ENCODE results near the gene RHOC.
A peak's percentile ranks its signal among the peaks of the same experiment; 100 is the strongest.

Gene RHOC

GRCh38 chr1:112716133-112716720, 9.3 kb upstream of the RHOC start:
- DNase-seq, result peak; percentile 91

GRCh38 chr1:112715264-112716053, 8.5 kb upstream of the RHOC start, which contains the start of gene PPM1J:
Gene PPM1J (minus strand): TSS chr1:112715332. CDS start chr1:112715301, 31 bp downstream.
- DNase-seq, result peak; percentile 98

- no peak for DNase-seq
Observed at GRCh38 chr1:112714313-112715263, 7.7 kb upstream of the RHOC start.

GRCh38 chr1:112713466-112714312, 6.8 kb upstream of the RHOC start:
- peak; percentile 61 for DNase-seq

GRCh38 chr1:112712701-112713128, 5.8 kb upstream of the RHOC start:
- no peak for DNase-seq

GRCh38 chr1:112712191-112712590, 5.3 kb upstream of the RHOC start:
- DNase-seq, result no peak

GRCh38 chr1:112711670-112712069, 4.7 kb upstream of the RHOC start:
- no peak for DNase-seq

- no peak for DNase-seq
Observed at GRCh38 chr1:112711041-112711440, 4.1 kb upstream of the RHOC start.

GRCh38 chr1:112710586-112710985, 3.7 kb upstream of the RHOC start:
- DNase-seq, result no peak

GRCh38 chr1:112710159-112710558, 3.2 kb upstream of the RHOC start:
- no peak for DNase-seq

- no peak for DNase-seq
Observed at GRCh38 chr1:112708489-112708888, 1.6 kb upstream of the RHOC start.

GRCh38 chr1:112708002-112708448, 1.1 kb upstream of the RHOC start:
- DNase-seq, result no peak

- DNase-seq, result peak; percentile 91
Observed at GRCh38 chr1:112707221-112708001, 484 bp upstream of the RHOC start.

- DNase-seq, result peak; percentile 88
Observed at GRCh38 chr1:112704934-112705627, 1.8 kb downstream of the RHOC start.

GRCh38 chr1:112704391-112704933, 2.5 kb downstream of the RHOC start:
- DNase-seq, result no peak

GRCh38 chr1:112703706-112704105, 3.2 kb downstream of the RHOC start:
- no peak for DNase-seq

- no peak for DNase-seq
Observed at GRCh38 chr1:112702420-112703261, 4.3 kb downstream of the RHOC start.

GRCh38 chr1:112702067-112702395, 4.9 kb downstream of the RHOC start:
- no peak for DNase-seq

GRCh38 chr1:112701227-112702066, 5.5 kb downstream of the RHOC start:
- DNase-seq, result no peak

Measured in hematopoietic multipotent progenitor cell treated with erythropoietin and hydrocortisone succinate and interleukin-3 and kit ligand, for 4 days (in vitro differentiated cells).